Parathyroid adenoma (tissue), 2 donors: ENCODE results near the gene NCOA7.

Experiments used
- H2AFZ ChIP-seq: fragments of 300-600 bp; sonication (generic); one replicate; pipeline ENCODE4 v1.7.0; 2017; ENCODE audit warnings: antibody characterized with exemption, mild to moderate bottlenecking
- H3K27ac ChIP-seq: fragments of 300-600 bp; sonication (generic); one replicate; pipeline ENCODE4 v1.7.0; 2017
- H3K27me3 ChIP-seq: fragments of 300-600 bp; sonication (generic); one replicate; pipeline ENCODE4 v1.7.0; 2017; ENCODE audit warnings: low read length; ENCODE audit not compliant: control insufficient read depth, insufficient read depth
- H3K36me3 ChIP-seq: fragments of 300-600 bp; sonication (generic); one replicate; pipeline ENCODE4 v1.7.0; 2017; ENCODE audit warnings: low read length; ENCODE audit not compliant: control insufficient read depth, insufficient read depth
- H3K4me1 ChIP-seq: fragments of 300-600 bp; sonication (generic); one replicate; pipeline ENCODE4 v1.7.0; 2017; ENCODE audit warnings: control low read depth
- H3K4me2 ChIP-seq: fragments of 300-600 bp; sonication (generic); one replicate; pipeline ENCODE4 v1.7.0; 2017; ENCODE audit warnings: low read length
- H3K4me3 ChIP-seq: fragments of 300-600 bp; sonication (generic); one replicate; pipeline ENCODE4 v1.7.0; 2017; ENCODE audit warnings: low read depth, low read length
- H3K79me2 ChIP-seq: fragments of 300-600 bp; sonication (generic); one replicate; pipeline ENCODE4 v1.7.0; 2017; ENCODE audit warnings: control low read depth
- H3K9ac ChIP-seq: fragments of 300-600 bp; sonication (generic); one replicate; pipeline ENCODE4 v1.7.0; 2017; ENCODE audit warnings: mild to moderate bottlenecking
- H3K9me3 ChIP-seq: fragments of 300-600 bp; sonication (generic); one replicate; pipeline ENCODE4 v1.7.0; 2017; ENCODE audit warnings: low read length; ENCODE audit not compliant: control insufficient read depth
- CTCF ChIP-seq: fragments of 300-600 bp; sonication (generic); IDR thresholded peaks from one replicate; pipeline ENCODE4 v1.7.0; 2017; ENCODE audit warnings: antibody characterized with exemption, mild to moderate bottlenecking
- donor health status: primary hyperparathyroidism.

The NCOA7 gene

GRCh38 chr6:125797120-125797885, 6.5 kb downstream of the NCOA7 start:
- no peaks in the 10 kb centered on the region for H3K36me3 ChIP-seq
- peaks cover 22% of the 10 kb centered on the region for H3K79me2 ChIP-seq
- no peak for TF ChIP-seq CTCF
- no peak overlapping the region for H3K4me3 ChIP-seq
- no peak overlapping the region for H3K4me2 ChIP-seq
- no peak overlapping the region for H3K27ac ChIP-seq
- H3K9ac ChIP-seq = no peak overlapping the region
- H3K4me1 ChIP-seq = no peaks in the 10 kb centered on the region
- H3K27me3 ChIP-seq = no peaks in the 10 kb centered on the region
- no peaks in the 10 kb centered on the region for H3K9me3 ChIP-seq
- H2AFZ ChIP-seq = no peak overlapping the region

DNA sequence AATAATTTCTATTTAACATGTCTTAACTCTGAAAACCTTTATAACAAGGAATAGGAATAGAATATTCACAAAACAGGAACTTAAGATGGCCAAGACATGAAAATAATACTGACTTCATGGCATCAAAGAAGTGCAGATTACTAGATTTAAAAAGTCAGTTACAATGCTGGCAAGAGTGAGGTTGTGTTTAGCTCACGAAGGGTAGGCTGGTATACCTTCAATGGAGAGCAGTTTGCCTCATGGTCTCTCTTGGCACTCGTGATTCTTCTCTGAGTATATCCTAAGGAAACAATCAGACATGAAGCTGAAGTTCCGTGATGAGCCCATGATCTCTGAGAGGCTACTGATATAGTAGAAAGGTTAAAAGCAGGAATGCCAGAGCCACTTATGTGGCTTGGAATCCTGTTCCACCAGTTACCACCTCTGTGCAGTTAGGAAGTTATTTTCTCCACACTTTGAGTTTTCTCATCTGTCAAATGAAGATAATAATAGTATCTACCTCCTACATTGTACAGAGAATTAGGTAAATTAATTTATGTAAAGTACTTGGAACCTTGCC, 7.2 kb downstream of the NCOA7 start:
- Histone ChIP-seq H3K36me3 (no peaks in the 10 kb centered on the region), H3K9me3 (no peaks in the 10 kb centered on the region), H3K27me3 (no peaks in the 10 kb centered on the region), H3K27ac (no peak overlapping the region), H2AFZ (no peak overlapping the region), H3K9ac (no peak overlapping the region), H3K4me1 (no peaks in the 10 kb centered on the region), H3K4me3 (no peak overlapping the region), H3K79me2 (peaks cover 22% of the 10 kb centered on the region), H3K4me2 (no peak overlapping the region)
- TF ChIP-seq CTCF = no peak

- Histone ChIP-seq H3K4me2 (no peak overlapping the region), H3K9ac (no peak overlapping the region), H3K27ac (no peak overlapping the region), H3K79me2 (peaks cover 14% of the 10 kb centered on the region), H3K4me1 (no peaks in the 10 kb centered on the region), H3K27me3 (no peaks in the 10 kb centered on the region), H3K9me3 (no peaks in the 10 kb centered on the region), H3K36me3 (no peaks in the 10 kb centered on the region), H3K4me3 (no peak overlapping the region), H2AFZ (no peak overlapping the region)
- TF ChIP-seq CTCF = no peak
Measured at GRCh38 chr6:125798734-125799508, 8.2 kb downstream of the NCOA7 start.

- H3K27me3 ChIP-seq = no peaks in the 10 kb centered on the region
- no peak overlapping the region for H3K4me3 ChIP-seq
- no peaks in the 10 kb centered on the region for H3K36me3 ChIP-seq
- H3K9ac ChIP-seq = no peak overlapping the region
- no peak overlapping the region for H3K4me2 ChIP-seq
- no peak overlapping the region for H3K27ac ChIP-seq
- no peaks in the 10 kb centered on the region for H3K4me1 ChIP-seq
- H3K79me2 ChIP-seq = peaks cover 7% of the 10 kb centered on the region
- TF ChIP-seq CTCF = no peak
- no peak overlapping the region for H2AFZ ChIP-seq
- H3K9me3 ChIP-seq = no peaks in the 10 kb centered on the region
Measured at GRCh38 chr6:125802383-125802782, 11.6 kb downstream of the NCOA7 start.
